Osteocyte (in vitro differentiated cells): ENCODE data around the gene ARID3B. TPM values are rescaled to one million over a fixed set of nuclear protein-coding genes. Genes with fewer than 3 reads are reported as not detected.

Experiments used
- DNase-seq: peaks from one replicate; pipeline ENCODE4 v3.0.0; 2021; ENCODE audit warnings: mixed read lengths; ENCODE audit not compliant: unreplicated experiment; ENCODE audit errors: extremely low spot score
- H3K27ac Mint-ChIP-seq: one replicate; pipeline ENCODE4 v1.8.0; 2021; ENCODE audit warnings: mild to moderate bottlenecking, mixed read lengths; ENCODE audit not compliant: unreplicated experiment
- H3K27me3 Mint-ChIP-seq: one replicate; pipeline ENCODE4 v1.8.0; 2021; ENCODE audit warnings: mixed read lengths; ENCODE audit not compliant: unreplicated experiment
- H3K36me3 Mint-ChIP-seq: one replicate; pipeline ENCODE4 v1.8.0; 2021; ENCODE audit warnings: mixed read lengths; ENCODE audit not compliant: unreplicated experiment
- H3K4me1 Mint-ChIP-seq: one replicate; pipeline ENCODE4 v1.8.0; 2021; ENCODE audit warnings: mixed read lengths; ENCODE audit not compliant: unreplicated experiment
- H3K4me3 Mint-ChIP-seq: one replicate; pipeline ENCODE4 v1.8.0; 2021; ENCODE audit warnings: mild to moderate bottlenecking, moderate library complexity, mixed read lengths; ENCODE audit not compliant: unreplicated experiment
- H3K9me3 Mint-ChIP-seq: one replicate; pipeline ENCODE4 v1.8.0; 2021; ENCODE audit warnings: mixed read lengths; ENCODE audit not compliant: unreplicated experiment
- CTCF ChIP-seq: fragments of 200-600 bp; sonication (generic); IDR thresholded peaks from 2 replicates; pipeline ENCODE4 v1.5.0; 2021; ENCODE audit warnings: antibody characterized with exemption, mild to moderate bottlenecking, moderate library complexity
- total RNA-seq: library from RNA; stranded (reverse); gene quantifications from 2 replicates; pipeline ENCODE4 v1.2.1, GENCODE V29; 2021

ARID3B gene
- total RNA-seq, 1 donor from 2014 or later: 2.8 TPM

- no peak for DNase-seq
- no peaks in the 10 kb centered on the region for H3K27me3 Mint-ChIP-seq
- H3K4me3 Mint-ChIP-seq: no peak overlapping the region
- no peak overlapping the region for H3K27ac Mint-ChIP-seq
- H3K4me1 Mint-ChIP-seq: no peaks in the 10 kb centered on the region
- H3K36me3 Mint-ChIP-seq: no peaks in the 10 kb centered on the region
- no peak for TF ChIP-seq CTCF
- H3K9me3 Mint-ChIP-seq: no peaks in the 10 kb centered on the region
These were observed 38.7 kb upstream of the ARID3B start for GRCh38 chr15:74502301-74502700.

GRCh38 chr15:74504418-74504817 lies 36.6 kb upstream of the ARID3B start:
- H3K36me3 Mint-ChIP-seq: no peaks in the 10 kb centered on the region
- H3K4me3 Mint-ChIP-seq: no peak overlapping the region
- no peaks in the 10 kb centered on the region for H3K4me1 Mint-ChIP-seq
- DNase-seq: no peak
- no peaks in the 10 kb centered on the region for H3K27me3 Mint-ChIP-seq
- no peak overlapping the region for H3K27ac Mint-ChIP-seq
- H3K9me3 Mint-ChIP-seq: no peaks in the 10 kb centered on the region
- TF ChIP-seq CTCF: no peak

- TF ChIP-seq CTCF: no peak
- no peaks in the 10 kb centered on the region for H3K36me3 Mint-ChIP-seq
- H3K4me3 Mint-ChIP-seq: no peak overlapping the region
- no peaks in the 10 kb centered on the region for H3K4me1 Mint-ChIP-seq
- H3K27me3 Mint-ChIP-seq: no peaks in the 10 kb centered on the region
- no peak overlapping the region for H3K27ac Mint-ChIP-seq
- H3K9me3 Mint-ChIP-seq: no peaks in the 10 kb centered on the region
- no peak for DNase-seq
These were observed 36.2 kb upstream of the ARID3B start for GRCh38 chr15:74504836-74505235.

GRCh38 chr15:74505837-74506514 lies 35.0 kb upstream of the ARID3B start:
- DNase-seq: no peak
- Mint-ChIP-seq H3K36me3 (no peaks in the 10 kb centered on the region), H3K27ac (no peak overlapping the region), H3K27me3 (no peaks in the 10 kb centered on the region), H3K4me3 (no peak overlapping the region), H3K9me3 (no peaks in the 10 kb centered on the region), H3K4me1 (no peaks in the 10 kb centered on the region)
- TF ChIP-seq CTCF: no peak

GRCh38 chr15:74506515-74506840 lies 34.5 kb upstream of the ARID3B start:
- Mint-ChIP-seq H3K4me3 (no peak overlapping the region), H3K27ac (no peak overlapping the region), H3K27me3 (no peaks in the 10 kb centered on the region), H3K36me3 (no peaks in the 10 kb centered on the region), H3K9me3 (no peaks in the 10 kb centered on the region), H3K4me1 (no peaks in the 10 kb centered on the region)
- no peak for TF ChIP-seq CTCF
- DNase-seq: no peak
